Activated CD8-positive, alpha-beta memory T cell treated with anti-CD3 and anti-CD28 coated beads for 48 hours (primary cell): ENCODE results near the gene CARD8.
"Not testable (repeated sequence)": the region's sequence is repeated elsewhere in the genome, so short reads cannot be mapped to it uniquely, and the experiment has no call there.

Source experiments
- DNase-seq, 3 experiments: peaks; one replicate each; pipeline ENCODE4 v3.0.0-alpha.2; 2020; ENCODE audit warnings: low read depth in 2 of 3, low spot score in 2 of 3

Gene CARD8

DNA sequence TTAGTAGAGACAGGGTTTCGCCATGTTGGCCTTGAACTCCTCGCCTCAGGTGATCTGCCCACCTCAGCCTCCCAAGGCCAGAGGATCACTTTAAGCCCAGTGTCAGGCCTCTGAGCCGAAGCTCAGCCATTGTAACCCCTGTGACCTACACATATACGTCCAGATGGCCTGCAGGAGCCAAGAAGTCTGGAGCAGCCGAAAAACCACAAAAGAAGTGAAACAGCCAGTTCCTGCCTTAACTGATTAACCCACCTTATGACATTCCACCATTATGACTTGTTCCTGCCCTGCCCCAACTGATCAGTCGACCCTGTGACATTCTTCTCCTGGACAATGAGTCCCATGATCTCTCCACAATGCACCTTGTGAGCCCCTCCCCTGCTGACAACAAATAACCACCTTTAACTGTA lies 13.9 kb upstream of the CARD8 start:
- not testable (repeated sequence) for DNase-seq

DNA sequence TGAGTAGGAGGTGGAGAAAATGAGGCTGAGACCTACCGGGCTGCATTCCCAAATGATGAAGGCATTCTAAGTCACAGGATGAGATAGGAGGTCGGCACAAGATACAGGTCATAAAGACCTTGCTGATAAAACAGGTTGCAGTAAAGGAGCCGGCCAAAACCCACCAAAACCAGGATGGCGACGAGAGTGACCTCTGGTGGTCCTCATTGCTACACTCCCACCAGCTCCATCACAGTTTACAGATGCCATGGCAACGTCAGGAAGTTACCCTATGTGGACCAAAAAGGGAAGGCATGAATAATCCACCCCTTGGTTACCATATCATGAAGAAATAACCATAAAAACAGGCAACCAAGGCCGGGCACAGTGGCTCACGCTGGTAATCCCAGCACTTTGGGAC lies 9.6 kb upstream of the CARD8 start:
- not testable (repeated sequence) for DNase-seq

DNA sequence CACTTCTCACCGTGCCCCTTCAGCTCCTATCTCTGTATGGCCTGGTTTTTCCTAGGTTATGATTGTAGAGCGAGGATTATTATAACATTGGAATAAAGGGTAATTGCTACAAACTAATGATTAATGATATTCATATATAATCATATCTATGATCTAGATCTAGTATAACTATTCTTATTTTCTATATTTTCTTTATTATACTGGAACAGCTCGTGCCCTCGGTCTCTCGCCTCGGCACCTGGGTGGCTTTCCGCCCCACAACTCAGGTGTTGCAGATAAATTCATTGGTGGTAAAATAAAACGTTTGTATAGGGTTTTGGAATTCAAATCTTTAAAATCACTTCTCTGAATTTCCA lies 4.6 kb upstream of the CARD8 start:
- DNase-seq: not testable (repeated sequence)

DNA sequence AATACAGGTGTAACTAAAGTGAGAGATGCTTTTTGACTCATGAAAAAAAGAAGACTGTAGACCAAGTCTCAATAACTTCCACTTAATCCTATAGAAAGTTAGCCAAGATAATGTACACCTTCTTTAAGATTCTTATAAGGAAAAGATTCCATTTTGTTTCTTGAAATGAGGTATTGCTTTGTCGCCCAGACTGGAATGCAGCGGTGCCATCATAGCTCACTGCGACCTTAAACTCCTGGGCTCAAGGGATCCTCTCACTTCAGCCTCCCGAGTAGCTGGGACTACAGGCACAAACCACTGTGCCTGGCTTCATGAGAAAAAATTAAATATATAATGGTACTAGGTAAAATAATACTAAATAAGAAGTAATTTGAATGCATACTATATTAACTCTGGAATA lies 3.3 kb upstream of the CARD8 start:
- not testable (repeated sequence) for DNase-seq

DNA sequence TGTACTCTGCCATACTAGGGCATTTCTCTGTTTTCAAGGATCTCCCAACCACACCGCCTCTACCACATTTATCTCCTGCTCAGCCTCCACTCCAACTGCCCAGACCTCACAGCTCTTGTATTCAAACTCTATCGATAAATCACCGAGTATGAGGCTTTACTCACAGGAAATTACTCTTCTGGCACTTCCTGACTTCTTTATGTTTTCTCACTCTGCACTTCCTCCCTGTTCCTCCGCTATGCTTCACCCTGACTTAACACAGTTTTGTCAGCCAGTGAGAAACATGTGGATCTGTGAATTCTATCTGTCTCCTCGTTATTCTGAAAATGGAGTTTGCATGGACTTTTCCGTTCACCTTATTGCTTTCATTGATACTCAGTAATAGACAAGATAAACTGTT lies 2.6 kb upstream of the CARD8 start:
- no peak for DNase-seq

DNA sequence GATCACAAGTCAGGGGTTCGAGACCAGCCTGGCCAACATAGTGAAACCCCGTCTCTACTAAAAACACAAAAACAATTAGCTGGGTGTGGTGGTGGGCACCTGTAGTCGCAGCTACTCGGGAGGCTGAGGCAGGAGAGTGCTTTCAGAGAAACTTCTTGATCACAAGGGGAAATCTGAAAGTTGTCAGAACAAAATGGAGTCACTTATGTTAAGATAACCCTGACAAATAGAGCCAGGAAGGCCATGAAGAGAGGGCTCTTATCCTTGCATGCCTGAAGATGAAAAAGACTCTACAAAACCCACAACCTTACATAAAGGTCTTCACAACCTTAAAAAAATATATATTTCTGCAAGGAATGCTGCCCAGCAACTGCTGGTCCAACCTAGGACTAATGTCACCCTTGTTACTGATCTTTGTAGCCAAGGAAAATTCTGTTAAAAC lies 1.2 kb downstream of the CARD8 start:
- DNase-seq: no peak

DNA sequence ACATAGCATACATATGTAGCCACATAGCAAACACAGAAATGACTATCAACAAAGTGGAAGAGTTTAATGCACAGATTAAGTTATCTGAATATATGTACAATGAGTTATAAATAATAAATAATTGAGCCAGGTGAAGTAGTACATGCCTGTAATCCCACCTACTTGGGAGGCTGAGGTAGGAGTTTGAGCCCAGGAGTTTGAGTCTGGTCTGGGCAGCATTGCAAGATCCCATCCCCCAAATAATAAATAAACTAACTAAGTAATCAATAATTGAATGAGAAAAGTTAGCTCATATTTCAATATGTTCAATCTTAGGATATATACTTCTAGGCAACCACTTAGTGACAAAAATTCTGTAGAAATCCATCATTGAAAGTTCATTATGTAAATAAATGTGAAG lies 1.7 kb downstream of the CARD8 start:
- no peak for DNase-seq

DNA sequence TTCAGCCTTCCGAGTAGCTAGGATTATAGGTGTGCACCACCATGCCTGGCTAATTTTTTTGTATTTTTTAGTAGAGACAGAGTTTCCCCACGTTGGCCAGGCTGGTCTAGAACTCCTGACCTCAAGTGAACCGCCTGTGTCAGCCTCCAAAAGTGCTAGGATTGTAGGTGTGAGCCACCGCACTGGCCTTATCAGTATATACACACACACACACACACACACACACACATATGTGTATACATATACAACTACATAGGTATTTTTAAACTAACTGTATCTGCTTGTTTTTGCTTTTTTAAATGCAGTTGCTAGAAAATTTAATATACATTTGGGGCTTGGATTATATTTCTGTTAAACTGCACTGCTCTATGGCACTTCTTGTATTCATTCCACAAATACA lies 3.1 kb downstream of the CARD8 start:
- no peak for DNase-seq

DNA sequence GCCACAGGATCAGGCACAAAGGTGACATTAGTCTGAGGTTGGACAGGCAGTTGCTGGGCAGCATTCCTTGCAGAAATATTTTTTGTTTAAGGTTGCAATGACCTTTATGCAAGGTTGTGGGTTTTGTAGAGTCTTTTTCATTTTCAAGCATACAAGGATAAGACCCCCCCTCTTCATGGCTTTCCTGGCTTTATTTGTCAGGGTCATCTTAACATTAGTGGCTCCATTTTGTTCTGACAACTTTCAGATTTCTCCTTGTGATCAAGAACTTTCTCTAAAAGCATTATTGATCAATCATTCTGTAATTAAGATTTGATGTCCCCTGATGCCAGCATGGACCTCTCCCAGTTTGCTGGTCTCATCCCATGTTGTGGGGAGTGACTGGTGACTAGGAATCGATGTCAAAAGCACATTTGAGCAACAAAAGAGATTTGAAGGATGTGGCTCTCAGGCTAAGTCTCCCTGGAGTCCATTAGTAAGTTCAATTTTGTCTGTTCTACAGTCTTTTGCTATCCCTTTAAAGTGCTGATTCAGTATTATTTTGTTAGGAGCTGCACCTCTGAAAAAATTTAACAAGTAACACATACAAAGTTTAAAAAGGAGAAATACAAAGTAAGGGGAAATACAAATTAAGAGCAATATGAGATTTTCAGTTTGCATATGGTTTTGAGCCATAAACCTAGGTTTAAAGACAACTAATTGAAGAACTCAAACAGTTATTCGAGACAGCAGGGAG lies 5.3 kb downstream of the CARD8 start:
- no peak for DNase-seq

DNA sequence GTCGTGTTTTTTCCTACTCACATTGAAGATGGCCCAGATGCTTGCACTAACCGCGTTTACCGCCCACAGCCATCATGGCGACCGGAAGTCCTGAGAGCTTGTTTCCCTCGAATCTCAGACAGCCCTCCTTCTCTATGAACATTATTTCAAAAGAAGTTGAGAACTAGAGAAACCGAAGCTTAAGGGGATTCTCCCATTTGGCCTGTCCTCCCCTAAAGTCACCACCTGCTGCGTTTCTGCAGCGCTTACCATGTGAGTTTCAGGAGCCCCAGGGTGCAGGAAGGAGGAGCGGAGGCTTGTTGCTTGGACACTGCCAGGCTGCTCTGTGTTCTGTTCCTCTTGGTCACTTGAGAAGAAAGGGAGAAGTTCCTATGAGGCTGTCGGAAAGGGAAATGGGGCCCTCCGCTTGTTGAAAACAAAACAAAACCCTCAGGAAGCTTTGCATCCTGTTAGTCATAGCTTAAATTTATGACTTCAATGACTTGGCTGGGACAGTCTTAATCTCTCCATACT lies 6.2 kb downstream of the CARD8 start:
- peak; percentile 38 to 54 (median 45) for DNase-seq

DNA sequence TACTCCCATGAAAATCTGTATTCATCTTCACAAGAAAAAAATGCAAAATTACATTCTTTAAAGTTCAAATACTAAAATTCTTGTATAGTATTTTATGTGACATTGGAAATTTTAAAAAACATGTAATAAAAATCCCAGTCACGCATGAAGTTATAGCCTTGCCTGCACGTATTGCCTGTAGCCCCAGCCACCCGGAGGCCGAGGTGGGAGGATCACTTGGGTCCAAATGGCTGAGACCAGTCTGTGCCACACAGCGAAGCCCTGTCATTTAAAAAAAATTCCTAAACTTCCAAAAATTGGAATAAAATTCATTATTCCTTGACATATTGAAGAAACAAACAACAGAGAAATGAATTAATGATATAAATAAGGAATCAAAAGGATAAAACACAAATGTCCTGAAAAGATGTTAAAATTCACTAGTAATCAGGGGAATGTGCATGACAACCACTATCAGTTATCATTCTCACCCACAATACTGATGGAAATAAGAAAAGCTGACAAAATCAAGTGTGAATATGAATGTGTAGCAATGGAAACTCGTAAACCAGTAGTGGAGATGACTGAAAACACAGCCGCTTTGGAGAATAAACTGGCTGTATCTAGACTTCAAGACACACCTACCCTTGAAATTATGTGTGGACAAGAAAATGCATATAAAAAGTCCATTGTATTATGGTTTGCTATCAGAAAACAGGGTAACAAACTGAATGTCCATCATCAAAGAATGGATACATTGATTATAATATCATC lies 7.5 kb downstream of the CARD8 start:
- DNase-seq: no peak

DNA sequence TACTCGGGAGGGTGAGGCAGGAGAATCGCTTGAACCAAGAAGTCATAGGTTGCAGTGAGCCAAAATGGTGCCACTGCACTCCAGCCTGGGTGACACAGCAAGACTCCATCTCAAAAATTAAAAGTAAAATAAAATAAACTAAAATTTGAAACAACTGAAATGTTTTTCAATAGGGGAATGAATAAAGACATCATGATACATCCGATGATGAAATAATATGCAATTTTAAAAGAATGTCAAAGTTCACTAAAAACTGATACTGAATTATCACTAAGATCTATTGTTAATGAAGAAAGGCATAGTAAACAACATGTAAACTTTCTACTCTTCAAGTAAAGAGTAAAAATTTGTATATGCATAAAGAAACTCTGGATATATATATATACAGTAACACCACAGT lies 8.5 kb downstream of the CARD8 start:
- no peak for DNase-seq

DNA sequence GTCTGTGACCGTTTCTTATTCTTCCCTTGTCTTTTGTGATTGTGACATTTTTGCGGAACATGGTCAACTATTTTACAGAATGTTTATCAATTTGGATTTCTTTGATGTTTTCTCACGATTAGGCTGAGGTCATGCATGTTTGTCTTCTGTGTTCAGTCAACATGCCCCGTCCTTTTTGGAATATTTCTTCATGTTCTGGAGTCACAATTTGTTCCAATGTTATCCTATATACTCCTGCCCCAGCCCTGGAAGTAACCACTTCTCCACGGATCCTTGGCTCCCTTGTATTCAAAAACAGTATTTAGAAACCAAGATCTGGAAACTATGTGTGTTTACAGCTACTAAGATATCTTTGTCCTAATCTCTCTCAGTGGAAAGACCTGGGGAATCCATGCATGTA lies 9.6 kb downstream of the CARD8 start:
- no peak for DNase-seq

DNA sequence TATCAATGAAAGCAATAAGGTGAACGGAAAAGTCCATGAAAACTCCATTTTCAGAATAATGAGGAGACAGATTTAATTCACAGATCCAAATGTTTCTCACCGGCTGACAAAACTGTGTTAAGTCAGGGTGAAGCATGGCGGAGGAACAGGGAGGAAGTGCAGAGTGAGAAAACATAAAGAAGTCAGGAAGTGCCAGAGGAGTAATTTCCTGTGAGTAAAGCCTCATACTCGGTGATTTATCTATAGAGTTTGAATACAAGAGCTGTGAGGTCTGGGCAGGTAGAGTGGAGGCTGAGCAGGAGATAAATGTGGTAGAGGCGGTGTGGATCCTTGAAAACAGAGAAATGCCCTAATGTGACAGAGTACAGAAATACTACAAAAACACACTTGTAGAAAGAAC lies 11.4 kb downstream of the CARD8 start:
- DNase-seq: no peak

DNA sequence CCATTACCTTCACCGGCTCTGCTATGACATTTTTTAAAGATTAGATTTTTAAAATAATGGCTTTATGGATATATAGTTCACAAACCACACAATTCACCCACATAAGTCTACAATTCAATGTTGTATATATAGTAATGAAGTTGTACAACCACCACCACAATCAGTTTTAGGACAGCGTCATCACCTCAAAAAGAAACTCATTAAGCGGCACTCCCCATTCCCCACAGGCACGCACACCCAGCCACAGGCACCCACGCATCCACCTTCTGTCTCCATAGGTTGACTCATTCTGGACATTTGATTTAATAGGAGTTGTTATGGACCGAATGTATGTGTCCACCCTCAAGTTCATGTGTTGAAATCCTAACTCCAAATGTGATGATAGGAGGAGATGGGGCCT lies 13.9 kb downstream of the CARD8 start:
- not testable (repeated sequence) for DNase-seq

DNA sequence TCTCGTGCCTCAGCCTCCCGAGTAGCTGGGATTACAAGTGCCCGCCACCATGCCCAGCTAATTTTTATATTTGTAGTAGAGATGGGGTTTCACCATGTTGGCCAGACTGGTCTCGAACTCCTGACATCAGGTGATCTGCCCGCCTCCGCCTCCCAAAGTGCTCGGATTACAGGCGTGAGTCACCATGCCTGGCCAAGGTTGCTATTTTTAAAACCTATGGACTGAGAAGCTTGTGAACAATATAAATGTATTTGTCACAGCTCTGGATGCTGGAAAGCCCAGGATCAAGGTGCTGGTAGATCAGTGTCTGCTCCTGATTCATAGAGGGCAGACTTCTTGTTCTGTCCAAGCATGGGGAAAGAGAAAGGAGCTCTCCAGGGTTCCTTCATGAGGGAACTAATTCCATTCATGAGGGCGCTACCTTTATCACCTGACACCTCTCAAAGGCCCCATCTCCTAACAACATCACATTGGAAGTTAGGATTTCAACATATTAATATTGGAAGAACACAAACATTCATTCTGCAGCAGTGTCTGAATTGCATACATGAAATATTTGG lies 16.1 kb downstream of the CARD8 start:
- DNase-seq: no peak

DNA sequence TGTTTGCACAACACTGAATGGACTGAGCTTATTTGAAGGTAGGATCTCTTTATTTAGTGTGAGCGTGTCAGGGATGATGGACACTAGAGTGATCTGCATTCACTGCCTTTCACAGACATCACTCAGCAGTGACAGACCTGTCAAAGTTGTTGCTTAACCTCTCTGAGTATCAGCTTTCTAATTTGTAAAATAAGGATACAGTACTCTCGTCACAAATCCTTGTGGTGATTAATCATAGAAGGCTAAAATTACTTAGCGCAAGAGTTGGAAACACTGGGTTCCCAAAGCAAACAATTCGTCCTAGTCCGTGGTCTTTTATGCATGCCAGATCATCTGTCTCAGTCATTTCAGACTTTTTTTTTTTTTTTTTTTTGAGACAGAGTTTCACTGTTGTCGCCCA lies 16.6 kb downstream of the CARD8 start:
- no peak for DNase-seq

DNA sequence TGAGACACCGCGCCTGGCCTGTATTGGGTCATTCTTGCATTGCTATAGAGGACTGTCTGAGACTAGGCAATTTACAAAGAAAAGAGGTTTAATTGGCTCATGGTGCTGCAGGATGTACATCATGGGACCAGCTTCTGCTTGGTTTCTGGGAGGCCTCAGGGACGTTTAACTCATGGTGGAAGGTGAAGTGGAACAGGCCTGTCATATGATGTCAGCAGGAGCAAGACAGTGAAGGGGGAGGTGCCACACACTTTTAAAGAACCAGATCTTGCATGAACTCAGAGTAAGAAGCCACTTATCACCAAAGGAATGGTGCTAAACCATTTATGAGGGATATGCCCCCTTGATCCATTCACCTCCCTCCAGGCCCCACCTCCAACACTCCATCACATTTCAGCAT lies 18.7 kb downstream of the CARD8 start:
- DNase-seq: no peak

DNA sequence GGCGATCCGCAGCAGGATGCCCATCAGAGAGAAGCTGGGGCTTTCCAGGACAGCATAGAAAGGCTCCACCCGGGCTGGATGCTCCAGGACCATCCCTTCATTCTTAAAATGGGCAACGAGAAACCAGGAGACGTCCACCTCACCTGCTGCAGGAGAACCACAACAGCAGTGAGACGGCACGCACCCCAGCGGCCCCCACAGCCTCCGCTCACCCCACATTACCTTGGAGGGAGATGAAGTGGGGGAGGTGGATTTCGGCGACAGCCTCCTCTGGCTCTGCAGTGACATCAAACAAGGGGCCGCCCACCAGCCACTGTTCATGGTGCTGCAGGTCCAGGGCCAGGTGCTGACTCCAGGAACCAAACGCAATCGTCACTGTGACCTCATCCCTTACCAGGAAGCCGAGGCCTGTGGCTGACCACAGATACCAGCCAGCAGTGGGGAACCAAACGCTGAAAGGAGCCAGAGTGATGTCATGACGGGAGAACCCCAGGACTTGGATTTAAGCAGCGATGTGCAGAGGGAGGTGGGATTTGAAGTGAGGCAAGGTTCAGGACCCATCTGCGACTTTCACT lies 25.1 kb downstream of the CARD8 start:
- no peak for DNase-seq

DNA sequence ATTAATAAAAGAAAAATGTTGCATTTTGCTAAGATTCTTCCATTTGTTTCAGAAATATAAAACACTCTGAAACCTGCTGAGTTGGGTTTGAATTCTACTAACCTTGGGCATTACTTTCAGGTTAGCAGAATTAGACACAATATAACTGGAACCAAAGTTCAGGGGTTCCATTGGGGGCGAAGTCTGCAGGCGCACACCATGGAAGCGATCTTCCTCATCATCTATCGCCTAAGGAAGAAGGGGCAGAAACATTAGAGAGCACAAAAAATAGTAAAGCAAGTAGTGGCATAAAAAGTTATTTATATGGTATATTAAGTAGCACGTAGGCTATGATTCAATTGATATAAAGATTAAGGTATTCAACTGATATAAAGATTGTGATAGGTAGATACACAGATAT lies 34.1 kb downstream of the CARD8 start:
- DNase-seq: no peak

DNA sequence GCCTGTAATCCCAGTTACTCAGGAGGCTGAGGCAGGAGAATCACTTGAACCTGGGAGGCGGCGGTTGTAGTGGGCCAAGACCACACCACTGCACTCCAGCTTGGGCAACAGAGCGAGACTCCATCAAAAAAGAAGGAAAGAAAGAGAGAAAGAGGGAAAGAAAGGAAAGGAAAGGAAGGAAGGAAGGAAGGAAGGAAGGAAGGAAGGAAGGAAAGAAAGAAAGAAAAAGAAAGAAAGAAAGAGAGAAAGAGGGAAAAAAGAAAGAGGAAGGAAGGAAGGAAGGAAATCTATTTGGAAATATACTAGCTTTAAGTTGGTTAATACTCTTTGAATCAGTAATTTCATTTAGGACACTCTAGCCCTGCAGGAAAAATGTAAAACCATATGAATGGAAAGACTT lies 34.9 kb downstream of the CARD8 start:
- DNase-seq: not testable (repeated sequence)

DNA sequence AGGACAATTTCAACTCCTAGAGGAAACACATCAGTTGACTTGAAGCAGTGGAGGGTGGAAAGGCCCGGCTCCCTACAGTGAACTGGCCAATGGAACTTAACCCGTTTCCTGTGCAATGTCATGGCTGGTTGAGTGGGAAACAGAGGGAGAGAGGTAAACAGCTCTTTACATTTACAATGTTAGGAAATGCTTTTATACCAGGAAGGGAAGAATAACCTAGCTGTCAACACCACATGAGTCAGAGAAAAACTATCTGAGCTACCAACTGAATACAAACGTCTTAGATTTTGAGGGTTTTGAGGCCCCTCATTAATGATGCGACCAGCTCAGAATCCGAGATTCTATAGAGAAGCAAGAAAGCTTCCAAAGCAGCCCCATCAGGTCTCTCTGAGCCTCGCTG lies 36.7 kb downstream of the CARD8 start:
- DNase-seq: no peak
